LNCAP (cell line): Measurements from ENCODE around the gene COL5A1.

ENCODE experiments used
- TF ChIP-seq, protein P1 (sequence below): fragments of 450-650 bp; IDR thresholded peaks from 2 replicates; pipeline ENCODE4 v1.5.1; 2017; ENCODE audit warnings: mild to moderate bottlenecking

The COL5A1 gene

DNA sequence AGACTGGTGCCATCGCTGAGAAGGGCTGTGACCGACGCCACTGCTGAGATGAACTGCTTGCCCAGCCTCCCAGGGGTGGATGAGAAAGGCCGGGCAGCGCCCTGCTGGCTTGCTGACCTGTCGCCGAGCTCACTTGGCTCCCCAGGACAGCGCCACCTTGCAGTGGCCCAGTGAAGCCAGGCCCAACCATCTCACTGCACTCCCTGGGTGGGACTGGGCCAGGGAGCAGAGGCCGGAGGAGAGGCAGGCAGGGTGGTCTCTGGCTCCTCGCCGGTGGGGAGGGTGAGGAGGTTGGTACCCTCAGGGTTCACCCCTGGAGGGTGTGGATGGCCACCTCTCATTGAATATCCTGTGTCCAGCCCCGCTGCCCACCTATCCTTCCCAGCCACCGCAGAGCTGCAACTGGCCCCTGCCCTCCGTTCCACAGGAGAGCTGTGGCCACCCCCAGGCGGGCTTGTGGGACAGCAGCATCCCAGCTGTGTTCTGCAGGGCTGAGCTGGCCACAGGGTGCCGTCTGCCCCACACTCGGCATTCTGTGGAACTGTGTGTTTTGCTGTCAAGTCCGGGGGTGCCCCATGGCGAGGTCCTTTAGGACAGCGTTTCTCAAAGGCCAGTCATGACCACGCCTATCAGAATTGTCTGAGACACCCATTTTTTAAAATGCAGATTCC is 198.0 kb downstream of the COL5A1 start:
- TF ChIP-seq, protein P1, sequence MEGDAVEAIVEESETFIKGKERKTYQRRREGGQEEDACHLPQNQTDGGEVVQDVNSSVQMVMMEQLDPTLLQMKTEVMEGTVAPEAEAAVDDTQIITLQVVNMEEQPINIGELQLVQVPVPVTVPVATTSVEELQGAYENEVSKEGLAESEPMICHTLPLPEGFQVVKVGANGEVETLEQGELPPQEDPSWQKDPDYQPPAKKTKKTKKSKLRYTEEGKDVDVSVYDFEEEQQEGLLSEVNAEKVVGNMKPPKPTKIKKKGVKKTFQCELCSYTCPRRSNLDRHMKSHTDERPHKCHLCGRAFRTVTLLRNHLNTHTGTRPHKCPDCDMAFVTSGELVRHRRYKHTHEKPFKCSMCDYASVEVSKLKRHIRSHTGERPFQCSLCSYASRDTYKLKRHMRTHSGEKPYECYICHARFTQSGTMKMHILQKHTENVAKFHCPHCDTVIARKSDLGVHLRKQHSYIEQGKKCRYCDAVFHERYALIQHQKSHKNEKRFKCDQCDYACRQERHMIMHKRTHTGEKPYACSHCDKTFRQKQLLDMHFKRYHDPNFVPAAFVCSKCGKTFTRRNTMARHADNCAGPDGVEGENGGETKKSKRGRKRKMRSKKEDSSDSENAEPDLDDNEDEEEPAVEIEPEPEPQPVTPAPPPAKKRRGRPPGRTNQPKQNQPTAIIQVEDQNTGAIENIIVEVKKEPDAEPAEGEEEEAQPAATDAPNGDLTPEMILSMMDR = peak; percentile 33

DNA sequence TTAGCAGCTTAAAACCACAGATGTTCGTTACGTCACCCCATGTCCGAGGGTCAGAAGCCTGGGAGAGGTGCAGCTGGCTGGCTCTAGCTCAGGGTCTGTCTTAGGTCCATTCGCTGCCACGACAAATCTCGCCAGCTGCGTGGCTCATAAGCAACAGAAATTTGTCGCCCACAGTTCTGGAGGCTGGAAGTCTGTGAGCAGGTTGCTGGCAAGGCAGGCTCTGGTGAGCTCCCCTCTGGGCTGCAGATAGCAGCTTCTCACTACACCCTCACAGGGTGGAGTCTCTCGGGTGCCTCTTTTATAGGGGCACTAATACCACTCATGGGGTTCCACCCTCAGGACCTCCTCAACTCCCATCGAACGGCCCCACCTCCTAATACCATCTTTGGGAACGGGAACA is 198.9 kb downstream of the COL5A1 start:
- TF ChIP-seq, protein P1 = no peak

DNA sequence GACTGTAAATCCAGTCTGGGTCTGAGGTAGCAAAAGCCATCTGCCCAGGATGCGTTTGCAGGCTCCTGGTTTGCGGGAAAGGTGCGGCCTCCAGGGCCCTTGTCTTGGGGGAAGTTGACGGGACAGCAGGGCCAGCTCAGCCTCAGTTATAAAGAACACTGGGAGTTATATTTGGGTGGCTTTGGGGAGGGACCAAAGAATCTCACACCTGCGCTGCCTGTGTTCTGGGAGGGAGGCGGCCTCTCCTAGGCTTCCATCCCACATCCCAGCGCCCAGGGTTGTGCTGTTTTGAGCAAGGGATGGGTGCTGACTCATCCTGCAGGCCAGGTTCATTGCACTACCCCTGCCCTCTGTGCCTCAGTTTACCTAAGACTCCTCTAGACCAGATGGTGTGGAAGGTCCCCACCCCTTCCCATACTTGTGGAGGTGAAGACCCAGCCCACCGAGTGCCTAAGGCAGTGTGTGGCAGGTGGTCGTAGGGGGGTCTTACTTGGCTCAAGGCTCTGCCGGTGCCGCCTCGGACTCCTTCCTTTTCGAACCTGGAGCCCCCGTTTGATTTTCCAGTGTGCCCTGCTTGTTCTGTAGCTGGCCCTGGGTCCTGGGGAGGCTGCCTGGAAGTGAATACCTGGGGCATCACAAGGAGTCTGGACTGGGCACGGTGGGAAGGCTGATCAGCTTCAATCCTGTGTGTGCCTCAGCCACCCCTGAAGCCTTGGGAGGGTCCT is 199.7 kb downstream of the COL5A1 start:
- TF ChIP-seq, protein P1 = no peak

DNA sequence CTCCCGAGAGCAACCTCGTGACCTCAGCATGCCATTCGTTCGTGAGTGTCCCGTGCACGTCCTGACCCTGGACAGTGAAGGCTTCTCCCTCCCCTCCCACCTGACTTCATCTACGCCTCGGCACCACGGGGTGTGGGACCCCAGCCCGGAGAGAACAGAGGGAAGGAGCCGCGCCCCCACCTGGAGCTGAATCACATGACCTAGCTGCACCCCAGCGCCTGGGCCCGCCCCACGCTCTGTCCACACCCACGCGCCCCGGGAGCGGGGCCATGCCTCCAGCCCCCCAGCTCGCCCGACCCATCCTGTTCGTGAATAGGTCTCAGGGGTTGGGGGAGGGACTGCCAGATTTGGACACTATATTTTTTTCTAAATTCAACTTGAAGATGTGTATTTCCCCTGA is 200.7 kb downstream of the COL5A1 start:
- TF ChIP-seq, protein P1 = no peak

DNA sequence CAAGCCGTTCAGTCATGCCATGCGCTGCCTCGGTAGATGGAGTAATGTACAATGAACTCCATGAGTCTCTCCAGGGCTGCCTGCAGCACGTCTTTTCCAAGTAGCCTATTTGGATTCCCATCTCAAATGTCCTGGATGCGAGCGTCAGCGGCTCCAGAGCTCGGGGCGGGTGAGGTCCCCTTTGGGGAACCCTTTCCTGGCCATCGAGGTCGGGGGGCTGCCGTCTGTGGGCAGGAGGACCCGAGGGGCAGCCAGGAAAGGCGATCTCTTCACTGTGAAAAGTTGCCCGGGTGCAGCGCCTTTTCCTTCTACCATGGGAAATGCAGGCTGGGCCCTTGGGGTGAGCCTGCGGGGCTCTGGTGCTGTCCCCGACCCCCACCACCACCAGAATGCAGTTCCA is 202.1 kb downstream of the COL5A1 start:
- TF ChIP-seq, protein P1 = no peak

DNA sequence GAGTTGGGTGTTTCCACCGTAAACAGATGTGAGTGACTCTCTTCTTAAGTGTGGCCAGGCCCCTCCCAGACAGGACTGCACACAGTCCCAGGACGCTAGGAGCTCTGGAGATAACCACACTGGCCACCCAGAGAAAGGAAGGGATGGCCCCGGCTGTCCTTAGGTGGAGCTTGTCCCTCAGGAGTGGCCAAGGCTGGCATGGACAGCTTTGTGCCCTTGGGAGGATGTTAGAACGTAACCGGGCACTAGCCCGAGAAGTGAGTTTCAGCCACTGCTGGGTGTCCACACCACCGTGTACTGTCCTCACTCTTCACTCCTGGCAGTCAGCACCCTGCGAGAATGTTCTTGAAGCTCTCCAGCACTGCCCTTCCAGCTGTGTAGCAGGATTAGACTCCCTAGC is 203.2 kb downstream of the COL5A1 start:
- TF ChIP-seq, protein P1 = no peak

DNA sequence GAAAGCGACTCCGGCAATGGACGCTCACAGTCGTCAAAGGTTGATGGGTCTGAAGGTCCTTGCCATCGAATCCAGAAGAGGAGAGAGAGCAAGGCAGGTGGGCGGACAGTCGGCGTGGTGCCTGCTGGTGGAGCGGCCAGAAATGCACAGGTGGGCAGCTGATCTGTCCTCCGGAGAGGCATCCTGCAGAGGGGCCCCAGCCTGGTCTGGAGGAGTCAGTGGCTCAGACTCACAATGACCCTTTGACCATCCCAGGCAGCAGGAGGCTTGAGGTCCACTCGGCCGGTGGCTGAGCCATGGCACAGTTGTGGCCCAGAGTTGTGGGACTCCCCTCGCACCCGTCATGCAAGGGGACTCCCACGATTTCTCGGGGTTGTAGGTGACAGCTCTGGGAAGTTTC is 204.6 kb downstream of the COL5A1 start:
- TF ChIP-seq, protein P1 = no peak
